K562 (cell line): ENCODE measurements around the gene NFAM1. TPM values are rescaled to one million over a fixed set of nuclear protein-coding genes. Genes with fewer than 3 reads are reported as not detected.

Experiments used
- ATF4 ChIP-seq: fragments of 450-650 bp; formaldehyde crosslinking; IDR thresholded peaks from 2 replicates; pipeline ENCODE4 v1.4.0; 2022; ENCODE audit warnings: mild to moderate bottlenecking, moderate library complexity
- CREBBP ChIP-seq: IDR thresholded peaks from one replicate; pipeline ENCODE4 v1.6.1; 2012; ENCODE audit warnings: low read depth, mild to moderate bottlenecking, control low read depth, inconsistent platforms, low read length
- FOXM1 ChIP-seq, 2 experiments: fragments of 450-650 bp in 1 of 2; sonication (generic) in 1 of 2; formaldehyde crosslinking in 1 of 2; IDR thresholded peaks; 2 replicates each; pipeline versions ENCODE4 v1.6.1 to v1.9.0; 2017 to 2022; ENCODE audit warnings: low read depth in 2 of 2, mild to moderate bottlenecking in 2 of 2, missing genetic modification reagents in 1 of 2, moderate library complexity in 1 of 2
- HDAC6 ChIP-seq: IDR thresholded peaks from 2 replicates; pipeline ENCODE4 v1.6.1; 2012; ENCODE audit warnings: low read depth, mild to moderate bottlenecking, control low read depth, inconsistent platforms, low read length, moderate library complexity
- JUN ChIP-seq, 2 experiments: sonication (generic) in 1 of 2; formaldehyde crosslinking in 1 of 2; IDR thresholded peaks; 2 replicates each; pipeline versions ENCODE4 v1.6.1 to v1.8.0; 2012 to 2022; ENCODE audit warnings: borderline replicate concordance in 2 of 2, mild to moderate bottlenecking in 2 of 2, improper control_type of control experiment in 1 of 2, low read depth in 1 of 2, low read length in 1 of 2, missing genetic modification reagents in 1 of 2
- MBD2 ChIP-seq: sonication (generic); IDR thresholded peaks from 2 replicates; pipeline ENCODE4 v1.6.1; 2016; ENCODE audit warnings: low read depth, borderline replicate concordance
- MEIS2 ChIP-seq: fragments of 450-650 bp; IDR thresholded peaks from 2 replicates; pipeline ENCODE4 v1.6.1; 2014; ENCODE audit warnings: mild to moderate bottlenecking; ENCODE audit not compliant: partially characterized antibody
- RBFOX2 ChIP-seq: fragments of 200-400 bp; formaldehyde crosslinking; IDR thresholded peaks from 2 replicates; pipeline ENCODE4 v1.6.1; 2017; ENCODE audit warnings: low read depth, mild to moderate bottlenecking, low read length, moderate library complexity
- TSC22D4 ChIP-seq: fragments of 450-650 bp; IDR thresholded peaks from 2 replicates; pipeline ENCODE4 v1.6.1; 2016; ENCODE audit warnings: missing genetic modification characterization, missing biosample characterization, control low read depth
- ZBTB17 ChIP-seq: fragments of 450-650 bp; formaldehyde crosslinking; IDR thresholded peaks from 2 replicates; pipeline ENCODE4 v1.4.0; 2020; ENCODE audit warnings: mild to moderate bottlenecking
- ZC3H8 ChIP-seq: fragments of 450-650 bp; IDR thresholded peaks from 2 replicates; pipeline ENCODE4 v1.6.1; 2017
- ZFPM2 ChIP-seq: fragments of 250-450 bp; sonication (Bioruptor Pico); IDR thresholded peaks from 2 replicates; pipeline ENCODE4 v1.5.1; 2022; ENCODE audit warnings: mild to moderate bottlenecking
- ZNF133 ChIP-seq: fragments of 250-450 bp; sonication (Bioruptor Pico); IDR thresholded peaks from 2 replicates; pipeline ENCODE4 v1.4.0; 2020; ENCODE audit warnings: mild to moderate bottlenecking
- ZNF239 ChIP-seq: fragments of 250-450 bp; sonication (Bioruptor Pico); IDR thresholded peaks from 2 replicates; pipeline ENCODE4 v1.4.0; 2020; ENCODE audit warnings: mild to moderate bottlenecking
- ZNF655 ChIP-seq: fragments of 250-450 bp; sonication (Bioruptor Pico); IDR thresholded peaks from 2 replicates; pipeline ENCODE4 v1.5.0; 2021
- polyA plus RNA-seq, 8 experiments: library from polyadenylated mRNA; depleted of rRNA in 4 of 8; stranded (reverse) in 5 of 8; unstranded in 3 of 8; fragments of >200 nt; fragmentation: Nextera tagmentation in 2 of 8; fragmentation: Illumina TruSeq in 1 of 8; extraction: Ambion mirVana in 2 of 8; extraction: Trizol in 1 of 8; gene quantifications; 2 replicates each; pipeline versions ENCODE4 v1.2.1 to v1.2.3, GENCODE V29; 2011 to 2014; ENCODE audit warnings: inconsistent platforms in 1 of 8, missing spikeins in 1 of 8
- total RNA-seq, 7 experiments: library from RNA; depleted of rRNA in 6 of 7; stranded (reverse); fragments of >200 nt in 6 of 7; fragmentation: Illumina TruSeq in 2 of 7; extraction: Trizol in 2 of 7; gene quantifications; 2 replicates each; pipeline versions ENCODE4 v1.2.1 to v1.2.3, GENCODE V29; 2011 to 2021; ENCODE audit warnings: low replicate concordance in 1 of 7
- TF ChIP-seq, protein P1 (sequence below): fragments of 450-650 bp; formaldehyde crosslinking; IDR thresholded peaks from 2 replicates; pipeline ENCODE4 v1.4.0; 2022; ENCODE audit warnings: missing genetic modification characterization
- TF ChIP-seq, protein P2 (sequence below), 2 experiments: fragments of 200-800 bp in 1 of 2; sonication (Bioruptor generic) in 1 of 2; sonication (generic) in 1 of 2; formaldehyde crosslinking in 1 of 2; IDR thresholded peaks in 1 of 2; conservative IDR thresholded peaks in 1 of 2; 2 replicates each; pipeline versions ENCODE4 v1.5.0 to v1.6.1; 2016 to 2020; ENCODE audit warnings: missing compliant biosample characterization in 1 of 2, missing genetic modification characterization in 1 of 2, missing genetic modification reagents in 1 of 2
- TF ChIP-seq, protein P3 (sequence below): fragments of 200-800 bp; sonication (Bioruptor generic); IDR thresholded peaks from 2 replicates; pipeline ENCODE4 v1.6.1; 2017; ENCODE audit warnings: missing genetic modification characterization, missing compliant biosample characterization
- TF ChIP-seq, protein P4 (sequence below): fragments of 250-450 bp; sonication (Bioruptor Pico); IDR thresholded peaks from 2 replicates; pipeline ENCODE4 v1.8.0; 2021; ENCODE audit warnings: borderline replicate concordance, mild to moderate bottlenecking, moderate library complexity; ENCODE audit not compliant: poor library complexity, severe bottlenecking

NFAM1 gene
- total and polyA plus RNA-seq, 9 of the 15 experiments (the other 6 are each of a cell fraction or from before 2014, with no cell fraction given), result 0.01 to 0.18 (median 0.03) TPM; not detected in 5

- TF ChIP-seq, protein P1, sequence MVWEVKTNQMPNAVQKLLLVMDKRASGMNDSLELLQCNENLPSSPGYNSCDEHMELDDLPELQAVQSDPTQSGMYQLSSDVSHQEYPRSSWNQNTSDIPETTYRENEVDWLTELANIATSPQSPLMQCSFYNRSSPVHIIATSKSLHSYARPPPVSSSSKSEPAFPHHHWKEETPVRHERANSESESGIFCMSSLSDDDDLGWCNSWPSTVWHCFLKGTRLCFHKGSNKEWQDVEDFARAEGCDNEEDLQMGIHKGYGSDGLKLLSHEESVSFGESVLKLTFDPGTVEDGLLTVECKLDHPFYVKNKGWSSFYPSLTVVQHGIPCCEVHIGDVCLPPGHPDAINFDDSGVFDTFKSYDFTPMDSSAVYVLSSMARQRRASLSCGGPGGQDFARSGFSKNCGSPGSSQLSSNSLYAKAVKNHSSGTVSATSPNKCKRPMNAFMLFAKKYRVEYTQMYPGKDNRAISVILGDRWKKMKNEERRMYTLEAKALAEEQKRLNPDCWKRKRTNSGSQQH (CRISPR knock-in tag), result no peak
- TF ChIP-seq RBFOX2 (no peak), FOXM1 (IDR thresholded peaks at IDR 0.05; ENCODE audit: low read depth) (no peak), FOXM1 (CRISPR knock-in tag; IDR thresholded peaks at IDR 0.05; ENCODE audit: low read depth) (no peak), MBD2 (no peak), ZC3H8 (no peak), ZBTB17 (no peak), HDAC6 (no peak), JUN (IDR thresholded peaks at IDR 0.05; ENCODE audit: borderline replicate concordance, low read depth, low read length) (no peak), JUN (CRISPR knock-in tag; IDR thresholded peaks at IDR 0.05; ENCODE audit: borderline replicate concordance) (no peak), ZNF239 (no peak), ZNF133 (CRISPR knock-in tag) (no peak), MEIS2 (no peak), ZNF655 (CRISPR knock-in tag) (no peak), CREBBP (no peak), TSC22D4 (no peak), ATF4 (peak; percentile 65; the same call in 1 of the 2 replicates), ZFPM2 (CRISPR knock-in tag) (no peak)
- TF ChIP-seq, protein P2, sequence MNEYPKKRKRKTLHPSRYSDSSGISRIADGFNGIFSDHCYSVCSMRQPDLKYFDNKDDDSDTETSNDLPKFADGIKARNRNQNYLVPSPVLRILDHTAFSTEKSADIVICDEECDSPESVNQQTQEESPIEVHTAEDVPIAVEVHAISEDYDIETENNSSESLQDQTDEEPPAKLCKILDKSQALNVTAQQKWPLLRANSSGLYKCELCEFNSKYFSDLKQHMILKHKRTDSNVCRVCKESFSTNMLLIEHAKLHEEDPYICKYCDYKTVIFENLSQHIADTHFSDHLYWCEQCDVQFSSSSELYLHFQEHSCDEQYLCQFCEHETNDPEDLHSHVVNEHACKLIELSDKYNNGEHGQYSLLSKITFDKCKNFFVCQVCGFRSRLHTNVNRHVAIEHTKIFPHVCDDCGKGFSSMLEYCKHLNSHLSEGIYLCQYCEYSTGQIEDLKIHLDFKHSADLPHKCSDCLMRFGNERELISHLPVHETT (CRISPR knock-in tag; conservative IDR thresholded peaks at IDR 0.05 in 1 of 2, IDR thresholded peaks at IDR 0.05 in 1 of 2), result no peak
- TF ChIP-seq, protein P3, sequence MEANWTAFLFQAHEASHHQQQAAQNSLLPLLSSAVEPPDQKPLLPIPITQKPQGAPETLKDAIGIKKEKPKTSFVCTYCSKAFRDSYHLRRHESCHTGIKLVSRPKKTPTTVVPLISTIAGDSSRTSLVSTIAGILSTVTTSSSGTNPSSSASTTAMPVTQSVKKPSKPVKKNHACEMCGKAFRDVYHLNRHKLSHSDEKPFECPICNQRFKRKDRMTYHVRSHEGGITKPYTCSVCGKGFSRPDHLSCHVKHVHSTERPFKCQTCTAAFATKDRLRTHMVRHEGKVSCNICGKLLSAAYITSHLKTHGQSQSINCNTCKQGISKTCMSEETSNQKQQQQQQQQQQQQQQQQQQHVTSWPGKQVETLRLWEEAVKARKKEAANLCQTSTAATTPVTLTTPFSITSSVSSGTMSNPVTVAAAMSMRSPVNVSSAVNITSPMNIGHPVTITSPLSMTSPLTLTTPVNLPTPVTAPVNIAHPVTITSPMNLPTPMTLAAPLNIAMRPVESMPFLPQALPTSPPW (CRISPR knock-in tag), result peak; percentile 22; the same call in 1 of the 2 replicates
- TF ChIP-seq, protein P4, sequence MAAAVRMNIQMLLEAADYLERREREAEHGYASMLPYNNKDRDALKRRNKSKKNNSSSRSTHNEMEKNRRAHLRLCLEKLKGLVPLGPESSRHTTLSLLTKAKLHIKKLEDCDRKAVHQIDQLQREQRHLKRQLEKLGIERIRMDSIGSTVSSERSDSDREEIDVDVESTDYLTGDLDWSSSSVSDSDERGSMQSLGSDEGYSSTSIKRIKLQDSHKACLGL, result no peak
These were observed 41.4 kb upstream of the NFAM1 start (continued) for GRCh38 chr22:42473484-42474193.
